Left forelimb (tissue), 1 donor: ENCODE results near the gene ALS2CL.
A peak's percentile ranks its signal among the peaks of the same experiment; 100 is the strongest.

Experiments used
- DNase-seq: peaks from one replicate; pipeline ENCODE4 v3.0.0-alpha.2; 2018; ENCODE audit warnings: low spot score

The ALS2CL gene

GRCh38 chr3:46634856-46635255 is 58.6 kb downstream of the ALS2CL start:
- no peak for DNase-seq

- no peak for DNase-seq
Observed at GRCh38 chr3:46632792-46633191, 60.7 kb downstream of the ALS2CL start.

- peak; percentile 87 for DNase-seq
Observed at GRCh38 chr3:46629551-46630517, 63.6 kb downstream of the ALS2CL start.

DNA sequence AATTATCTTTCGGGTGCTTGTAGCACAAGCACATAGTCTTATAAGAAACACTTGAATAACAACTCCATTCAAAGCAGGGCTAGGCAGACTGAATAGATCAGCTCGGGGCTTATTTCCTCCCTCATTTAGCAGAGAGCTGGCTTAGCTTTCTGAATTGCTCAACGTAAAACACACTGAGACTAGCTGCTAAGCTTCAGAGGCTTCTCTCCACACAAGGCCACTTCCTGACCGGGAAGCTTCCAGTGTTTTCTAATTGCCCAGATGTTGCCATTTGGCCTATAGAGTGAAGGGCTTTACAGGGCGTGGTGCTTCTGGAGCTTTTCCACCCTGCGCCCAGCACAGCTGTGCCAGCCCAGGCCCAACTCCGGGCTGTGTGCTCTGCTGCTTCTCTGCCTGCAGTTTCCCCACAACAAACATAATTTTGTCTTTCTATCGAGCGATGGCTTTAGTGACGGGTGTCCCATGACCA is 64.5 kb downstream of the ALS2CL start:
- no peak for DNase-seq

GRCh38 chr3:46627078-46627477 is 66.4 kb downstream of the ALS2CL start:
- DNase-seq: no peak

- DNase-seq: no peak
Observed at GRCh38 chr3:46626039-46626438, 67.4 kb downstream of the ALS2CL start.

DNA sequence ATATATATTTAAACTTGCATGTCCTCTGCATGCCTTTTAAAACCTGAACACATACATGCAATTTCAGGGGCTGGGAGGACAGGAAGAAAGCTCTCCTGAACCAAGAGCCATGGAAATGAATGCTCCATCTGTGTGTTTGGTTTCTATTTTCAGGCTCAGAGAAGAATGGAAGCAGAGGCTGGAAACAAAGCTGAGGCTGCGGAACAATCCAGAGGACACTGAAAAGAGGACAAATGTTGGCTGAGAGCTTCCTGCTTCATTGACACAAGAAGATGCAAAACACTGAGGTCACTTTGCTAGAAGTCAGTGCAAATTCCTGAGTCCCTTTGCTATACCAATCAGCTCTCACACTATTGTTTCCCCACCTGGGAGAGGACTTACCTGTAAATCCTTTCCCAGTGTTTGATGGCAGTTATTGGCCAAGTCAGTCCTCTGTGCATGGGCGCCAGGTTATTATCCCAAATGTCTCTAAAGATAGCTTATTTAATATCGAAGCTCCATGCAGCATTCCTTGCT is 68.4 kb downstream of the ALS2CL start:
- DNase-seq: no peak

- DNase-seq: no peak
Observed at GRCh38 chr3:46624533-46624932, 68.9 kb downstream of the ALS2CL start.

DNA sequence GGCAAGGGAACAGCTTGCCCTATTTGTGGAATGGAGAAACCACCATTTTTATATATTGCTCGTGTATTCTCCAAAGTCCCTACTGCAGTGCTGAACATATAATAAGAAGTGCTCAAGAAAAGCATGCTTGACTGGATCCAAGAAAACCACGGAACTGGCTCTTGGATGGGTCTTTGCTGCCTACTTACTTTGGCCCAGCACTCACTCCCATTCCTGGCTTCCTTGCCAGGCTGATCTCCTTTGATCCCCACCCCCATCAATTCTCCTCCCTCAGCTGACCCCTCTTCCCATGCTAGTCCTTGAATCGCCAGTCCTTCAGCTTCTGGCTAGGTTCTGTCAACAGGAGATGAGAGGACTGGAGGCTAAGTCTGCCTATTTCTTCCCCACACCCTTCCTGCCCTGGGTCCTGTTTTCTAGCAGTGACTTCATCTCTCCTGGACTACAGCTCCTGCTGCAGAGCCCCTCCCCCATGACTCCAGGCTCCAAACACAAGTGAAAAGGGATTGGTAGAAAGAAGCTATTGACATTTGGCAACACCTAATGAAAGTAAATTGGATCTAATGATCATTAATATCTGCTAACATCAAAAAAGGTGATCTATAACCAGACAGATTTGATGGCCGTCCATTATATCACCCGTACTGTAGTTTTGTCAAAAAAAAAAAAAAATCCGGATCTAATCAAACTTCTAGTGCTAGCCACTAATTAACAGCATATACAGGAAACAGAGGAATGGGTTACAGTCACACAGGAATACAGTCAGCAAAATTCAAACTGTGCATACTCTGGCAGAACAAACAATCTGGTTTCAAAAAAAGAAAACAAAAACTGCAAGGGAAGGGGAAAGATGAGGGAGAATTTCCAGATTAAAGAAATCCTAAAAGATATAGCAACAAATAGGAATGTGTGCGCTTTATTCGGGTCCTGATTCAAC is 73.4 kb downstream of the ALS2CL start:
- no peak for DNase-seq
